ENCODE measurements around the gene SNRPB.

- TF ChIP-seq POLR2A (IDR thresholded peaks at IDR 0.05) (no peak), CTCF (IDR thresholded peaks at IDR 0.05) (no peak)
These were observed 45.8 kb upstream of the SNRPB start for GRCh38 chr20:2516399-2516798.

Measured in right lobe of liver (tissue), 4 donors.